Gastroesophageal sphincter (tissue), 4 donors: ENCODE data around the gene STXBP6. TPM values are rescaled to one million over a fixed set of nuclear protein-coding genes. Genes with fewer than 3 reads are reported as not detected.

Experiments used
- ATAC-seq: fragments of 150-250 bp; one replicate; pipeline ENCODE4 v1.9.1; 2016; ENCODE audit warnings: mild to moderate bottlenecking, moderate library complexity
- H3K27ac ChIP-seq, 4 donors: fragments of 200-600 bp; sonication (generic) in 3 of 4; 1 replicate in 3 of 4; 2 replicates in 1 of 4; pipeline ENCODE4 v1.5.1; 2016 to 2019
- H3K27me3 ChIP-seq: fragments of 200-600 bp; sonication (generic); one replicate; pipeline ENCODE4 v1.5.1; 2019
- H3K36me3 ChIP-seq, 2 donors: fragments of 200-600 bp; sonication (generic); one replicate each; pipeline ENCODE4 v1.5.1; 2019; ENCODE audit warnings: control low read depth in 1 of 2
- H3K4me1 ChIP-seq, 3 donors: fragments of 200-600 bp; sonication (generic); 1 replicate in 2 of 3; 2 replicates in 1 of 3; pipeline ENCODE4 v1.5.1; 2016 to 2019; ENCODE audit warnings: control low read depth in 2 of 3
- H3K4me3 ChIP-seq, 2 donors: fragments of 200-600 bp; sonication (generic); one replicate each; pipeline ENCODE4 v1.5.1; 2019; ENCODE audit warnings: mild to moderate bottlenecking in 1 of 2, moderate library complexity in 1 of 2
- H3K9me3 ChIP-seq, 3 donors: fragments of 200-600 bp; sonication (generic); one replicate each; pipeline ENCODE4 v1.5.1; 2017 to 2019; ENCODE audit warnings: control low read depth in 2 of 3
- EP300 ChIP-seq: sonication (generic); formaldehyde crosslinking; IDR thresholded peaks from one replicate; pipeline ENCODE4 v1.6.1; 2017; ENCODE audit warnings: antibody characterized with exemption, mild to moderate bottlenecking
- POLR2A ChIP-seq, 2 donors: fragments of 450-650 bp; IDR thresholded peaks; one replicate each; pipeline ENCODE4 v1.6.1; 2017; ENCODE audit warnings: antibody characterized with exemption in 2 of 2, mild to moderate bottlenecking in 2 of 2, moderate library complexity in 1 of 2
- POLR2AphosphoS5 ChIP-seq: sonication (generic); formaldehyde crosslinking; IDR thresholded peaks from one replicate; pipeline ENCODE4 v1.6.1; 2017; ENCODE audit warnings: antibody characterized with exemption
- WGBS, 2 donors: methylation state at CpG; one replicate each; pipeline ENCODE4 v1.1.5; 2018; ENCODE audit warnings: low coverage in 1 of 2; 5-methylcytosine and 5-hydroxymethylcytosine counted together
- total RNA-seq, 4 donors: library from RNA; depleted of rRNA; stranded (reverse); fragments of >200 nt; gene quantifications; one replicate each; pipeline ENCODE4 v1.1.0, GENCODE V29; 2016
- TF ChIP-seq, protein P1 (sequence below), 4 experiments: fragments of 200-600 bp in 2 of 4; fragments of 450-650 bp in 2 of 4; sonication (generic) in 1 of 4; IDR thresholded peaks; one replicate each; pipeline ENCODE4 v1.5.1; 2017 to 2019; ENCODE audit warnings: antibody characterized with exemption in 4 of 4, mild to moderate bottlenecking in 2 of 4, moderate library complexity in 2 of 4

The STXBP6 gene
- total RNA-seq, 4 donors from 2014 or later, result 29.3 to 55.7 (median 44.0) TPM

DNA sequence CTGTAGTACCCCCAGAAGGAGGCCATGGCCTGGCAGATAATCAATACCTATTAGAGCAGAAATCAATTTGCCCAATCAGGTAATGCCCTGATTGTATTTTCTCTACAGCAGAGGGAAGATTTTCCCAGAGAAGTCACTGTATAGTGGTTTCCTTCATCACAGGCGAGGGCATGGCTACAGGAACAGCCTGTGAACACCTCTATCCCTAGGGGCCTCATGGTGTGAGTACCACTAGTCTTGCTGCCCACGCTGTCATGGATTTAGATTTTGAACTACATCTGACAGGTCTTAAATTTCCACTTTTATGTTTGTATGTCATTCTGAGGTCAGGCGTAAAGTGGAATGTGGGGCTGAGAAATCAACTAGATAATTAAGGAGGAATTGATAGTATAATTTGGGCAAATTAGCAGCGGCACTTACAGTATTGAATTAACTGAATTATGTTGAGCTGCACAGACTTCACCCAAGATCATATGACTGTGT lies 42.4 kb upstream of the STXBP6 start:
- H3K36me3 ChIP-seq, result no peaks in the 10 kb centered on the region
- TF ChIP-seq, protein P1, sequence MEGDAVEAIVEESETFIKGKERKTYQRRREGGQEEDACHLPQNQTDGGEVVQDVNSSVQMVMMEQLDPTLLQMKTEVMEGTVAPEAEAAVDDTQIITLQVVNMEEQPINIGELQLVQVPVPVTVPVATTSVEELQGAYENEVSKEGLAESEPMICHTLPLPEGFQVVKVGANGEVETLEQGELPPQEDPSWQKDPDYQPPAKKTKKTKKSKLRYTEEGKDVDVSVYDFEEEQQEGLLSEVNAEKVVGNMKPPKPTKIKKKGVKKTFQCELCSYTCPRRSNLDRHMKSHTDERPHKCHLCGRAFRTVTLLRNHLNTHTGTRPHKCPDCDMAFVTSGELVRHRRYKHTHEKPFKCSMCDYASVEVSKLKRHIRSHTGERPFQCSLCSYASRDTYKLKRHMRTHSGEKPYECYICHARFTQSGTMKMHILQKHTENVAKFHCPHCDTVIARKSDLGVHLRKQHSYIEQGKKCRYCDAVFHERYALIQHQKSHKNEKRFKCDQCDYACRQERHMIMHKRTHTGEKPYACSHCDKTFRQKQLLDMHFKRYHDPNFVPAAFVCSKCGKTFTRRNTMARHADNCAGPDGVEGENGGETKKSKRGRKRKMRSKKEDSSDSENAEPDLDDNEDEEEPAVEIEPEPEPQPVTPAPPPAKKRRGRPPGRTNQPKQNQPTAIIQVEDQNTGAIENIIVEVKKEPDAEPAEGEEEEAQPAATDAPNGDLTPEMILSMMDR (IDR thresholded peaks at IDR 0.05), result no peak
- no peak for TF ChIP-seq POLR2A (IDR thresholded peaks at IDR 0.05)
- no peak for TF ChIP-seq POLR2AphosphoS5
- TF ChIP-seq EP300, result no peak
- H3K27me3 ChIP-seq, result no peaks in the 10 kb centered on the region
- H3K27ac ChIP-seq, result no peak overlapping the region
- no peaks in the 10 kb centered on the region for H3K4me1 ChIP-seq
- no peak for ATAC-seq
- WGBS, 2 donors, result 89 to 100% methylated on average over 2 to 4 of the region's 4 CpGs
- H3K4me3 ChIP-seq, result no peak overlapping the region
- no peaks in the 10 kb centered on the region for H3K9me3 ChIP-seq

DNA sequence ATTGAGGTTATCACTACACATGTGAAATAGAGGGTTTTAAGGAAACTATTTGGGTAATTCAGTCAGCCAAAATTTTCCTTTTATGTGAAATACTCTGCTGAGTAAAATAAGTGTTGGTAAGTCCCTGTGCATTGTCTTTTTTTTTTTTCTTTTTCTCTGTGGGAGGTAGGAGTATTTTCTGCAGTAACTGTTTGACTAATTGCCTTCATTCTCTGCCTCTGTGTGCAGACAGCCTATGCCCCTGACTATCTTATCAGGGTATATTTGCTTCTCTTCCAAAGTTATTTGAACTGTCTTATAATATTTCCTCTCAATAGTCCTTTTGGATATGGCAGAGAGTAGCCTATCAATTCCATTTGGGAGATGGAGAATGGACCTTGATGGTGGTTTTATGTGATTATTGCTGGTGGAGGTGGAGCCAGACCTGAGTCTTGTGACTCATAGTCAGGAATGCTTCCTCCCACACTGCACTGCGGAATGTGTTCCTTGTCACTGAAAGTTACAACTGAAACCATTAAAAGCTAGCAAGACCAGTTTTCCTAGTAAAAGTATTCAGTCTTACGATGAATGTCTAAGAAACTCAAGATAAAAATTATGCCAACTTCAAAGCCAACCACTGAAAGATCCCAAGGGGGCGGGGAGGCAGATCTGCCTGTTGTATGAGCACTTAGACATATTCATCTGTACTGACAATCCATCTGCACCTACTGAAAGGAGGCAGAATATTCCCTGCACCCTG lies 40.9 kb upstream of the STXBP6 start:
- Histone ChIP-seq H3K4me3 (no peak overlapping the region), H3K4me1 (peaks cover 0 to 4% (median 0%) of the 10 kb centered on the region in 3 donors), H3K27me3 (no peaks in the 10 kb centered on the region), H3K9me3 (no peaks in the 10 kb centered on the region), H3K27ac (no peak overlapping the region), H3K36me3 (no peaks in the 10 kb centered on the region)
- WGBS, 2 donors, result 27 to 37% methylated on average over 3 of the region's 3 CpGs
- TF ChIP-seq POLR2AphosphoS5 (no peak), POLR2A (IDR thresholded peaks at IDR 0.05) (no peak), EP300 (no peak)
- TF ChIP-seq, protein P1 (IDR thresholded peaks at IDR 0.05), result no peak
- ATAC-seq, result no peak

DNA sequence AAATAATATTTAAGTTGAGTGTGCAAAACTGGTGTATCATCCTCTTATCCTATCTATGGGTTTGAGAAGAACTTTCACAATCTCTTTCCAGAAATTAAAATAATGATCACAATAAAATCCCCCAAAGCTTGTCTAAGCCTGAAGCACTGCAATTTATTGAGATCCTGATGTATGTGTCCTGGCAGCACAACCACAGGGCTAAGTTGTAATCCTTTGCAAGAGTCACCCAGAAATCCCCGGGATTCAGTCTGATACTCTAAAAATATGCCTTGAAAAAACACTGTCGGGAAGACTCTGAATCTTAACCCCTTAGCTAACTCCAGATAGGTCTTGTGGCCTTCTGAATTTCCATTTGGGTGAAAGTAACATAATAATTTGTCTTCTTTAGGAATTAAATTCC lies 40.3 kb upstream of the STXBP6 start:
- H3K4me3 ChIP-seq, result no peak overlapping the region
- H3K27me3 ChIP-seq, result no peaks in the 10 kb centered on the region
- peaks cover 0 to 6% (median 0%) of the 10 kb centered on the region in 3 donors for H3K4me1 ChIP-seq
- no peak for ATAC-seq
- no peak for TF ChIP-seq EP300
- TF ChIP-seq POLR2AphosphoS5, result no peak
- no peak for TF ChIP-seq POLR2A (IDR thresholded peaks at IDR 0.05)
- TF ChIP-seq, protein P1 (IDR thresholded peaks at IDR 0.05), result no peak
- H3K36me3 ChIP-seq, result no peaks in the 10 kb centered on the region
- no peaks in the 10 kb centered on the region for H3K9me3 ChIP-seq
- no peak overlapping the region for H3K27ac ChIP-seq
- WGBS, 2 donors, result 8 to 32% methylated on average over 2 of the region's 2 CpGs

DNA sequence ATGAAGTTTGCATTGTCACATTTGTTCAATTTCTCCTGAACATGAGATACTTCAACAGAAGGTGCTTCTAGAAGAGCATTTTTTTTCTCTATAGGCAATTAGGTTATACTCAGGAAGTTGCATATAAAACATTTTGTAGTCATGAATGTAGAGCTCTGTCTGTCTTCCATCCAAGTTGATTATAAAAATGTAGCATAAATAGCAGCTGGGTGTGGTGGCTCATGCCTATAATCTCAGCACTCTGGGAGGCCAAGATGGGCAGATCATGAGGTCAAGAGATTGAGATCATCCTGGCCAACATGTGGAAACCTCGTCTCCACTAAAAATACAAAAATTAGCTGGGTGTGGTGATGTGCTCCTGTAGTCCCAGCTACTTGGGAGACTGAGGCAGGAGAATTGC lies 39.5 kb upstream of the STXBP6 start:
- no peaks in the 10 kb centered on the region for H3K36me3 ChIP-seq
- H3K27me3 ChIP-seq, result no peaks in the 10 kb centered on the region
- no peak for TF ChIP-seq EP300
- TF ChIP-seq POLR2AphosphoS5, result no peak
- TF ChIP-seq POLR2A (IDR thresholded peaks at IDR 0.05), result no peak
- TF ChIP-seq, protein P1 (IDR thresholded peaks at IDR 0.05), result no peak
- no peak overlapping the region for H3K4me3 ChIP-seq
- no peak overlapping the region for H3K27ac ChIP-seq
- H3K9me3 ChIP-seq, result no peaks in the 10 kb centered on the region
- WGBS, 2 donors, result 71% methylated on average over 1 of the region's 1 CpG; no CpG with 5 or more reads in 1 of the 2 donors
- ATAC-seq, result no peak
- H3K4me1 ChIP-seq, result peaks cover 0 to 6% (median 0%) of the 10 kb centered on the region in 3 donors
